K562 (cell line): ENCODE measurements around the gene SLC37A4. TPM values are rescaled to one million over a fixed set of nuclear protein-coding genes. Genes with fewer than 3 reads are reported as not detected.

Experiments used
- BCOR ChIP-seq: fragments of 450-650 bp; IDR thresholded peaks from 2 replicates; pipeline ENCODE4 v1.6.1; 2016
- BDP1 ChIP-seq: IDR thresholded peaks from 3 replicates; pipeline ENCODE4 v1.6.1; 2011; ENCODE audit not compliant: insufficient read length, insufficient read depth
- DEAF1 ChIP-seq: fragments of 450-650 bp; formaldehyde crosslinking; IDR thresholded peaks from 2 replicates; pipeline ENCODE4 v1.4.0; 2020; ENCODE audit warnings: mild to moderate bottlenecking, moderate library complexity
- EP400 ChIP-seq: fragments of 450-650 bp; IDR thresholded peaks from 2 replicates; pipeline ENCODE4 v1.6.1; 2017; ENCODE audit warnings: antibody characterized with exemption, mild to moderate bottlenecking, moderate library complexity
- FOXA3 ChIP-seq, 2 experiments: fragments of 450-650 bp in 1 of 2; sonication (generic) in 1 of 2; formaldehyde crosslinking; IDR thresholded peaks in 1 of 2; conservative IDR thresholded peaks in 1 of 2; 2 replicates each; pipeline versions ENCODE4 v1.4.0 to v1.8.0; 2020 to 2022; ENCODE audit warnings: mild to moderate bottlenecking in 2 of 2, missing genetic modification reagents in 1 of 2
- GMEB1 ChIP-seq: fragments of 250-450 bp; sonication (Bioruptor Pico); IDR thresholded peaks from 2 replicates; pipeline ENCODE4 v1.4.0; 2020; ENCODE audit warnings: mild to moderate bottlenecking
- LARP7 ChIP-seq: fragments of 450-650 bp; IDR thresholded peaks from 2 replicates; pipeline ENCODE4 v1.6.1; 2016
- NFYB ChIP-seq: IDR thresholded peaks from 2 replicates; pipeline ENCODE4 v1.6.1; 2011; ENCODE audit warnings: mild to moderate bottlenecking, moderate library complexity; ENCODE audit not compliant: insufficient read length; ENCODE audit errors: extremely low read depth
- PKNOX1 ChIP-seq: fragments of 450-650 bp; IDR thresholded peaks from 2 replicates; pipeline ENCODE4 v1.6.1; 2016
- ZC3H8 ChIP-seq: fragments of 450-650 bp; IDR thresholded peaks from 2 replicates; pipeline ENCODE4 v1.6.1; 2017
- ZNF655 ChIP-seq: fragments of 250-450 bp; sonication (Bioruptor Pico); IDR thresholded peaks from 2 replicates; pipeline ENCODE4 v1.5.0; 2021
- ZNF707 ChIP-seq: fragments of 250-450 bp; sonication (Bioruptor Pico); conservative IDR thresholded peaks from 2 replicates; pipeline ENCODE4 v1.8.0; 2022; ENCODE audit warnings: inconsistent platforms, mild to moderate bottlenecking, moderate library complexity
- ZNF740 ChIP-seq, 3 experiments: fragments of 200-800 bp in 1 of 3; sonication (Bioruptor generic) in 1 of 3; sonication (generic) in 1 of 3; formaldehyde crosslinking in 1 of 3; IDR thresholded peaks; 2 replicates each; pipeline versions ENCODE4 v1.6.1 to v1.8.0; 2016 to 2022; ENCODE audit warnings: mild to moderate bottlenecking in 2 of 3, missing compliant biosample characterization in 2 of 3, missing genetic modification characterization in 2 of 3, missing genetic modification reagents in 1 of 3
- polyA plus RNA-seq, 8 experiments: library from polyadenylated mRNA; depleted of rRNA in 4 of 8; stranded (reverse) in 5 of 8; unstranded in 3 of 8; fragments of >200 nt; fragmentation: Nextera tagmentation in 2 of 8; fragmentation: Illumina TruSeq in 1 of 8; extraction: Ambion mirVana in 2 of 8; extraction: Trizol in 1 of 8; gene quantifications; 2 replicates each; pipeline versions ENCODE4 v1.2.1 to v1.2.3, GENCODE V29; 2011 to 2014; ENCODE audit warnings: inconsistent platforms in 1 of 8, missing spikeins in 1 of 8
- total RNA-seq, 7 experiments: library from RNA; depleted of rRNA in 6 of 7; stranded (reverse); fragments of >200 nt in 6 of 7; fragmentation: Illumina TruSeq in 2 of 7; extraction: Trizol in 2 of 7; gene quantifications; 2 replicates each; pipeline versions ENCODE4 v1.2.1 to v1.2.3, GENCODE V29; 2011 to 2021; ENCODE audit warnings: low replicate concordance in 1 of 7

SLC37A4 gene
- total and polyA plus RNA-seq, 9 of the 15 experiments (the other 6 are each of a cell fraction or from before 2014, with no cell fraction given): 24.7 to 73.9 (median 40.7) TPM

GRCh38 chr11:119018074-119018938 is 12.4 kb downstream of the SLC37A4 start, which contains the start of the genes RPS25 and TRAPPC4 (continued):
- TF ChIP-seq DEAF1 (CRISPR knock-in tag): no peak
- TF ChIP-seq EP400: peak; percentile 100
- no peak for TF ChIP-seq NFYB
- TF ChIP-seq ZNF740 (CRISPR knock-in tag; IDR thresholded peaks at IDR 0.05): no peak
- no peak for TF ChIP-seq ZNF740 (tag; IDR thresholded peaks at IDR 0.05)
- no peak for TF ChIP-seq ZNF655
- TF ChIP-seq BCOR: no peak
- no peak for TF ChIP-seq BDP1
- peak; percentile 9 for TF ChIP-seq GMEB1 (CRISPR knock-in tag)
- TF ChIP-seq ZC3H8: no peak
- peak; percentile 74 for TF ChIP-seq PKNOX1
- TF ChIP-seq FOXA3 (CRISPR knock-in tag; conservative IDR thresholded peaks at IDR 0.05 in 1 of 2, IDR thresholded peaks at IDR 0.05 in 1 of 2): no peak
- TF ChIP-seq LARP7: no peak
- TF ChIP-seq ZNF707 (CRISPR knock-in tag): no peak
